IPS-15b (cell line): ENCODE measurements around the gene UBE2E2.
"Not testable (repeated sequence)": the region's sequence is repeated elsewhere in the genome, so short reads cannot be mapped to it uniquely, and the experiment has no call there.

Source experiments
- H3K27me3 ChIP-seq: one replicate; pipeline ENCODE4 v1.6.1; 2013; ENCODE audit warnings: low read length; ENCODE audit not compliant: control insufficient read depth, insufficient read depth
- H3K36me3 ChIP-seq: one replicate; pipeline ENCODE4 v1.6.1; 2013; ENCODE audit warnings: low read length; ENCODE audit not compliant: control insufficient read depth, insufficient read depth
- H3K4me1 ChIP-seq: one replicate; pipeline ENCODE4 v1.6.1; 2013; ENCODE audit warnings: mild to moderate bottlenecking, low read length; ENCODE audit not compliant: control insufficient read depth, insufficient read depth
- H3K4me3 ChIP-seq: one replicate; pipeline ENCODE4 v1.5.1; 2013; ENCODE audit warnings: low read depth, low read length
- H3K9ac ChIP-seq: one replicate; pipeline ENCODE4 v1.6.1; 2013; ENCODE audit warnings: low read depth, mild to moderate bottlenecking, low read length
- H3K9me3 ChIP-seq: one replicate; pipeline ENCODE4 v1.6.1; 2013; ENCODE audit warnings: mild to moderate bottlenecking, low read length; ENCODE audit not compliant: control insufficient read depth, insufficient read depth

Gene UBE2E2

GRCh38 chr3:23320586-23321570 is 117.8 kb downstream of the UBE2E2 start:
- no peak overlapping the region for H3K4me3 ChIP-seq
- no peaks in the 10 kb centered on the region for H3K4me1 ChIP-seq
- no peak overlapping the region for H3K9ac ChIP-seq
- H3K9me3 ChIP-seq, result peaks cover 3% of the 10 kb centered on the region
- no peaks in the 10 kb centered on the region for H3K27me3 ChIP-seq
- no peaks in the 10 kb centered on the region for H3K36me3 ChIP-seq

- Histone ChIP-seq H3K4me3 (no peak overlapping the region), H3K9me3 (no peaks in the 10 kb centered on the region), H3K9ac (no peak overlapping the region), H3K27me3 (no peaks in the 10 kb centered on the region), H3K36me3 (no peaks in the 10 kb centered on the region), H3K4me1 (no peaks in the 10 kb centered on the region)
Observed at GRCh38 chr3:23324745-23325144, 121.6 kb downstream of the UBE2E2 start.

GRCh38 chr3:23325466-23326065 is 122.4 kb downstream of the UBE2E2 start:
- no peaks in the 10 kb centered on the region for H3K9me3 ChIP-seq
- no peaks in the 10 kb centered on the region for H3K36me3 ChIP-seq
- H3K4me3 ChIP-seq, result no peak overlapping the region
- H3K4me1 ChIP-seq, result no peaks in the 10 kb centered on the region
- no peaks in the 10 kb centered on the region for H3K27me3 ChIP-seq
- no peak overlapping the region for H3K9ac ChIP-seq

- H3K4me3 ChIP-seq, result no peak overlapping the region
- no peak overlapping the region for H3K9ac ChIP-seq
- no peaks in the 10 kb centered on the region for H3K27me3 ChIP-seq
- no peaks in the 10 kb centered on the region for H3K36me3 ChIP-seq
- no peaks in the 10 kb centered on the region for H3K4me1 ChIP-seq
- no peaks in the 10 kb centered on the region for H3K9me3 ChIP-seq
Observed at GRCh38 chr3:23329471-23330105, 126.5 kb downstream of the UBE2E2 start.

- no peaks in the 10 kb centered on the region for H3K9me3 ChIP-seq
- H3K4me1 ChIP-seq, result no peaks in the 10 kb centered on the region
- H3K36me3 ChIP-seq, result no peaks in the 10 kb centered on the region
- H3K9ac ChIP-seq, result no peak overlapping the region
- no peaks in the 10 kb centered on the region for H3K27me3 ChIP-seq
- H3K4me3 ChIP-seq, result no peak overlapping the region
Observed at GRCh38 chr3:23330568-23330967, 127.4 kb downstream of the UBE2E2 start.

- Histone ChIP-seq H3K27me3 (no peaks in the 10 kb centered on the region), H3K4me1 (no peaks in the 10 kb centered on the region), H3K9me3 (no peaks in the 10 kb centered on the region), H3K36me3 (no peaks in the 10 kb centered on the region), H3K9ac (no peak overlapping the region), H3K4me3 (no peak overlapping the region)
Observed at GRCh38 chr3:23331141-23331935, 128.2 kb downstream of the UBE2E2 start.

- Histone ChIP-seq H3K4me1 (no peaks in the 10 kb centered on the region), H3K36me3 (no peaks in the 10 kb centered on the region), H3K27me3 (no peaks in the 10 kb centered on the region), H3K9ac (no peak overlapping the region), H3K4me3 (no peak overlapping the region), H3K9me3 (no peaks in the 10 kb centered on the region)
Observed at GRCh38 chr3:23333633-23334032, 130.5 kb downstream of the UBE2E2 start.

DNA sequence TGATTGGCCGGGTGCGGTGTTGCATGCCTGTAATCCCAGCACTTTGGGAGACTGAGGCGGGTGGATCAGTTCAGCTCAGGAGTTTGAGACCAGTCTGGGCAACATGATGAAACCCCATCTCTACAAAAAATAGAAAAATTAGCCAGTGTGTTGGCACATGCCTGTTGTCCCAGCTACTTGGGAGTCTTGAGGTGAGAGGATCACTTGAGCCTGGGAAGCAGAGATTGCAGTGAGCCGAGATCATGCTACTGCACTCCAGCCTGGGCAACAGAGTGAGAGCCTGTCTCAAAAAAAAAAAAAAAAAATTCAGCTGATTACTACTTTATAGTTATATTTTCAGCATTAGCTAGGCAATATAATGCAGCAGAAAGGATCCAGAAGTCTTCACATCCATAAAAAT is 133.7 kb downstream of the UBE2E2 start:
- not testable (repeated sequence) for H3K9me3 ChIP-seq, H3K36me3 ChIP-seq, H3K27me3 ChIP-seq, H3K4me1 ChIP-seq, H3K9ac ChIP-seq, H3K4me3 ChIP-seq

DNA sequence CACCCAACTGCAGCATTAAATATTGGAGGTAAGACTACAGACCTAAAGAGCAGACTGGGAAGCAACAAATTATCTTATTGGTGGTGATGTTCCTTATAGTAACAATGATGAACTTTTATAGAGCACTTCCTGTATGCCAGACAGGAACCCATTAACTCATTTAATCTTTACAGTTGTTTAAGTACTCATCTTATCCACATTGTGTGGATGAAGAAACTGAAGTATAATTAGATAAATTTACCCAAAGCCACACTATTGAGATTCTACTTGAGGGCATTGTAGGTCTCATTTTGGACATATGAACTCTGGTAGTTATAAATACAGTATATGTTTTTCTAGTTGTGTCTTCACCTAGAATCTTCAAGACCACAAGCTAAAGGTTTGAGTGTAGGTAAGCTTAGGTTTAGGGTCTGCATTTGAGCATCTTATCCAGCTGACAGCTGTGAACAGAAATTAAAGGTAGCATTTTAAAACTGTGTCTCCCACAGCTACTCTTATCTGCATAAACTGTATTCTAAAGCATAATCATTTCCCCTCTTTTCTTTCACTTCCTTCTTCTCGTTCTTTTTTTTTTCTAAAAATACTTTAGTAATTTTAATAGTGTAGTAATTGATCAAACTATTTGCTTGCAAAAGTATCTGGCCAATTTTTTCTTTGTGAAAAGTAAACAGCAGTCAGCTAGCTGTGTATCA is 138.2 kb downstream of the UBE2E2 start:
- no peak overlapping the region for H3K9ac ChIP-seq
- H3K27me3 ChIP-seq, result no peaks in the 10 kb centered on the region
- H3K4me3 ChIP-seq, result no peak overlapping the region
- H3K4me1 ChIP-seq, result no peaks in the 10 kb centered on the region
- no peaks in the 10 kb centered on the region for H3K9me3 ChIP-seq
- H3K36me3 ChIP-seq, result no peaks in the 10 kb centered on the region

GRCh38 chr3:23342343-23342742 is 139.2 kb downstream of the UBE2E2 start:
- no peak overlapping the region for H3K9ac ChIP-seq
- H3K4me1 ChIP-seq, result no peaks in the 10 kb centered on the region
- H3K36me3 ChIP-seq, result no peaks in the 10 kb centered on the region
- no peaks in the 10 kb centered on the region for H3K27me3 ChIP-seq
- no peak overlapping the region for H3K4me3 ChIP-seq
- no peaks in the 10 kb centered on the region for H3K9me3 ChIP-seq

GRCh38 chr3:23343509-23343908 is 140.4 kb downstream of the UBE2E2 start:
- Histone ChIP-seq H3K9ac (no peak overlapping the region), H3K36me3 (no peaks in the 10 kb centered on the region), H3K4me1 (no peaks in the 10 kb centered on the region), H3K4me3 (no peak overlapping the region), H3K27me3 (no peaks in the 10 kb centered on the region), H3K9me3 (no peaks in the 10 kb centered on the region)
